H1 (cell line): Measurements from ENCODE around the gene MEX3D. TPM values are rescaled to one million over a fixed set of nuclear protein-coding genes. Genes with fewer than 3 reads are reported as not detected.

Experiments used
- CTCF ChIA-PET: fragments of 300-600 bp; sonication (Branson Sonifier 250); formaldehyde crosslinking; loops from one replicate; lab custom pipeline; 2021; ENCODE audit not compliant: partially characterized antibody; lab: Charles Lee
- POLR2A ChIA-PET: fragments of 300-600 bp; sonication (Branson Sonifier 250); formaldehyde crosslinking; loops from one replicate; lab custom pipeline; 2021; ENCODE audit warnings: inconsistent platforms; ENCODE audit not compliant: partially characterized antibody; lab: Charles Lee
- DNase-seq, 2 experiments: peaks; one replicate each; pipeline versions ENCODE4 v3.0.0 to v3.0.0-alpha.2; 2010 to 2022; ENCODE audit warnings: low spot score in 2 of 2, low read depth in 1 of 2, mixed read lengths in 1 of 2
- FAIRE-seq: peaks from 2 replicates; lab custom pipeline; 2011; peaks lifted over from hg19 to GRCh38; lab: Jason Lieb, UNC
- H2AFZ ChIP-seq: 2 replicates; pipeline ENCODE4 v1.8.1; 2012; ENCODE audit warnings: low read length, inconsistent platforms
- H2AK5ac ChIP-seq: 2 replicates; pipeline ENCODE4 v1.6.1; 2013; ENCODE audit warnings: low read depth, low read length
- H2BK120ac ChIP-seq: replicated peaks from 2 replicates; pipeline ENCODE3; 2013; ENCODE audit warnings: low read depth, low read length, inconsistent platforms
- H2BK12ac ChIP-seq: 2 replicates; pipeline ENCODE4 v1.6.1; 2013; ENCODE audit warnings: low read depth, low read length
- H2BK15ac ChIP-seq: 2 replicates; pipeline ENCODE4 v1.6.1; 2013; ENCODE audit warnings: low read length
- H2BK20ac ChIP-seq: 2 replicates; pipeline ENCODE4 v1.6.1; 2013; ENCODE audit warnings: low read length
- H2BK5ac ChIP-seq: 2 replicates; pipeline ENCODE4 v1.6.1; 2013; ENCODE audit warnings: low read depth, low read length
- H3K14ac ChIP-seq: 2 replicates; pipeline ENCODE4 v1.6.1; 2013; ENCODE audit warnings: inconsistent platforms; ENCODE audit not compliant: insufficient read length
- H3K18ac ChIP-seq: 2 replicates; pipeline ENCODE4 v1.6.1; 2013; ENCODE audit warnings: low read length; ENCODE audit errors: extremely low read depth
- H3K23ac ChIP-seq: 2 replicates; pipeline ENCODE4 v1.6.1; 2013; ENCODE audit warnings: inconsistent platforms; ENCODE audit not compliant: insufficient read length
- H3K23me2 ChIP-seq: 2 replicates; pipeline ENCODE4 v1.6.1; 2013; ENCODE audit warnings: low read depth, low read length
- H3K27ac ChIP-seq: 2 replicates; pipeline ENCODE4 v1.6.1; 2011; ENCODE audit warnings: low read depth, low read length, inconsistent platforms
- H3K27me3 ChIP-seq, 4 experiments: replicated peaks in 1 of 4; 1 replicate in 1 of 4; 2 replicates in 3 of 4; pipeline versions ENCODE4 v1.6.1 to v1.8.1; 2011 to 2013; ENCODE audit warnings: low read length in 3 of 4, mild to moderate bottlenecking in 3 of 4, inconsistent platforms in 2 of 4, mixed read lengths in 2 of 4, moderate library complexity in 1 of 4; ENCODE audit not compliant: control insufficient read depth in 3 of 4, insufficient read depth in 3 of 4; ENCODE audit errors: extremely low read depth in 1 of 4
- H3K36me3 ChIP-seq, 4 experiments: 2 replicates each; pipeline versions ENCODE4 v1.6.1 to v1.8.1; 2011 to 2013; ENCODE audit warnings: mild to moderate bottlenecking in 4 of 4, low read length in 3 of 4, moderate library complexity in 2 of 4, control low read depth in 1 of 4, inconsistent platforms in 1 of 4; ENCODE audit not compliant: insufficient read depth in 4 of 4, control insufficient read depth in 2 of 4
- H3K4ac ChIP-seq: replicated peaks from 2 replicates; pipeline ENCODE3; 2013; ENCODE audit warnings: low read length, low read depth, mixed read lengths, inconsistent platforms; ENCODE audit not compliant: insufficient read length
- H3K4me1 ChIP-seq, 4 experiments: replicated peaks in 1 of 4; 1 replicate in 1 of 4; 2 replicates in 3 of 4; pipeline versions ENCODE4 v1.6.1 to v1.8.1; 2011 to 2013; ENCODE audit warnings: low read length in 3 of 4, inconsistent platforms in 2 of 4, mixed read lengths in 1 of 4; ENCODE audit not compliant: insufficient read depth in 4 of 4, control insufficient read depth in 3 of 4
- H3K4me2 ChIP-seq, 2 experiments: 2 replicates each; pipeline versions ENCODE4 v1.6.1 to v1.8.1; 2011 to 2013; ENCODE audit warnings: low read depth in 2 of 2, low read length in 2 of 2, control low read depth in 1 of 2, inconsistent platforms in 1 of 2, mild to moderate bottlenecking in 1 of 2; ENCODE audit not compliant: insufficient read depth in 1 of 2
- H3K4me3 ChIP-seq, 4 experiments: fragments of 200-600, 300-600 bp in 1 of 4; sonication (generic), shearing (Covaris generic), sonication (Bioruptor Twin) in 1 of 4; 2 replicates each; pipeline versions ENCODE4 v1.5.1 to v1.8.1; 2011 to 2016; ENCODE audit warnings: low read length in 4 of 4, low read depth in 3 of 4, control low read depth in 2 of 4, inconsistent platforms in 2 of 4, mild to moderate bottlenecking in 2 of 4, mixed read lengths in 1 of 4, moderate library complexity in 1 of 4; ENCODE audit not compliant: insufficient read depth in 2 of 4; ENCODE audit errors: extremely low read depth in 1 of 4
- H3K56ac ChIP-seq: replicated peaks from 2 replicates; pipeline ENCODE3; 2013; ENCODE audit warnings: low read depth, mild to moderate bottlenecking, mixed read lengths, low read length, inconsistent platforms; ENCODE audit not compliant: insufficient read length
- H3K79me1 ChIP-seq: 2 replicates; pipeline ENCODE4 v1.6.1; 2013; ENCODE audit warnings: low read depth, low read length, control low read depth
- H3K79me2 ChIP-seq, 2 experiments: 2 replicates each; pipeline versions ENCODE4 v1.6.1 to v1.8.1; 2012 to 2013; ENCODE audit warnings: low read length in 2 of 2, mild to moderate bottlenecking in 2 of 2, inconsistent platforms in 1 of 2; ENCODE audit not compliant: insufficient read depth in 2 of 2, control insufficient read depth in 1 of 2
- H3K9ac ChIP-seq, 4 experiments: replicated peaks in 1 of 4; 1 replicate in 1 of 4; 2 replicates in 3 of 4; pipeline versions ENCODE4 v1.6.1 to v1.8.1; 2011 to 2013; ENCODE audit warnings: low read depth in 3 of 4, low read length in 3 of 4, control low read depth in 2 of 4, mild to moderate bottlenecking in 2 of 4, moderate library complexity in 2 of 4, inconsistent platforms in 1 of 4; ENCODE audit errors: extremely low read depth in 1 of 4
- H3K9me3 ChIP-seq, 2 experiments: 2 replicates each; pipeline versions ENCODE4 v1.6.1 to v1.8.1; 2012 to 2013; ENCODE audit warnings: mild to moderate bottlenecking in 2 of 2, moderate library complexity in 2 of 2, control low read depth in 1 of 2, inconsistent platforms in 1 of 2, low read depth in 1 of 2, low read length in 1 of 2, mixed read lengths in 1 of 2; ENCODE audit not compliant: insufficient read depth in 2 of 2
- H4K20me1 ChIP-seq, 2 experiments: replicated peaks in 1 of 2; 2 replicates each; pipeline versions ENCODE3 to v1.8.1; 2011 to 2013; ENCODE audit warnings: inconsistent platforms in 2 of 2, low read length in 2 of 2, mild to moderate bottlenecking in 1 of 2; ENCODE audit not compliant: insufficient read depth in 2 of 2, control insufficient read depth in 1 of 2
- H4K5ac ChIP-seq: 2 replicates; pipeline ENCODE4 v1.6.1; 2013; ENCODE audit warnings: low read length, low read depth, mixed read lengths, inconsistent platforms; ENCODE audit not compliant: insufficient read length
- H4K8ac ChIP-seq: 2 replicates; pipeline ENCODE4 v1.8.0; 2013; ENCODE audit warnings: mild to moderate bottlenecking, moderate library complexity, low read length, inconsistent platforms; ENCODE audit not compliant: insufficient read depth; ENCODE audit errors: extremely low read depth
- H4K91ac ChIP-seq: replicated peaks from 2 replicates; pipeline ENCODE3; 2013; ENCODE audit warnings: low read length, mixed read lengths, inconsistent platforms; ENCODE audit not compliant: insufficient read length
- ASH2L ChIP-seq: fragments of 200-600, 300-600 bp; sonication (generic); IDR thresholded peaks from one replicate; pipeline ENCODE4 v1.7.1; 2017; ENCODE audit warnings: low read length
- BACH1 ChIP-seq: IDR thresholded peaks from 2 replicates; pipeline ENCODE4 v1.6.1; 2012; ENCODE audit warnings: low read length, improper control_type of control experiment
- CHD1 ChIP-seq: IDR thresholded peaks from 2 replicates; pipeline ENCODE4 v1.6.1; 2012; ENCODE audit warnings: low read depth, low read length, improper control_type of control experiment
- POLR2A ChIP-seq, 2 experiments: IDR thresholded peaks; 1 replicate in 1 of 2; 2 replicates in 1 of 2; pipeline ENCODE4 v1.6.1; 2011; ENCODE audit warnings: low read depth in 2 of 2, low read length in 2 of 2, mild to moderate bottlenecking in 2 of 2; ENCODE audit errors: control extremely low read depth in 1 of 2
- RNF2 ChIP-seq: fragments of 200-900, 300-1000 bp; sonication (generic); IDR thresholded peaks from 2 replicates; pipeline ENCODE4 v1.7.1; 2016; ENCODE audit warnings: borderline replicate concordance, low read depth, mild to moderate bottlenecking, antibody characterized with exemption, low read length; ENCODE audit not compliant: poor library complexity, severe bottlenecking; ENCODE audit errors: missing control alignments
- SP4 ChIP-seq: IDR thresholded peaks from 2 replicates; pipeline ENCODE4 v1.6.1; 2012; ENCODE audit warnings: low read length, inconsistent platforms
- SUZ12 ChIP-seq: fragments of 200-600 bp; sonication (generic); IDR thresholded peaks from 2 replicates; pipeline ENCODE4 v1.6.1; 2012; ENCODE audit warnings: mild to moderate bottlenecking, inconsistent platforms, low read length, moderate library complexity, mixed read lengths
- TAF7 ChIP-seq: optimal IDR thresholded peaks from 2 replicates; pipeline ENCODE3; 2011; ENCODE audit warnings: low read depth, mild to moderate bottlenecking, inconsistent platforms, low read length, moderate library complexity, borderline replicate concordance
- TCF12 ChIP-seq: IDR thresholded peaks from 2 replicates; pipeline ENCODE4 v1.6.1; 2011; ENCODE audit warnings: low read depth, mild to moderate bottlenecking, low read length
- WGBS, 2 experiments: shearing (Covaris generic) in 1 of 2; methylation state at CpG; one replicate each; pipeline versions ENCODE4 v1.1.6 to v1.1.7; 2013 to 2015; ENCODE audit warnings: low lambda C conversion rate in 2 of 2, mixed read lengths in 2 of 2, inconsistent platforms in 1 of 2, low coverage in 1 of 2, missing lambda C conversion rate in 1 of 2; ENCODE audit not compliant: insufficient replicate concordance in 2 of 2, insufficient coverage in 1 of 2, insufficient read length in 1 of 2; ENCODE audit errors: extremely low coverage in 1 of 2, missing lambda C conversion rate in 1 of 2; 5-methylcytosine and 5-hydroxymethylcytosine counted together
- polyA plus RNA-seq, 7 experiments: library from polyadenylated mRNA; depleted of rRNA in 3 of 7; stranded (reverse) in 5 of 7; unstranded in 2 of 7; fragments of >200 nt in 5 of 7; fragments of 200-250 nt in 2 of 7; gene quantifications; 1 replicate in 5 of 7; 2 replicates in 1 of 7; 4 replicates in 1 of 7; pipeline versions ENCODE4 v1.2.1 to v1.2.3, GENCODE V29; 2011 to 2013; ENCODE audit warnings: missing spikeins in 2 of 7, mixed read lengths in 2 of 7
- total RNA-seq: library from RNA; stranded (reverse); fragmentation: NEBNext Ultra II Directional; extraction: Animal tissue kit (Norgen Biotek cat#: 25700); gene quantifications from 2 replicates; pipeline ENCODE4 v1.2.1, GENCODE V29; 2021

The MEX3D gene
- total and polyA plus RNA-seq, 2 of the 8 experiments (the other 6 are each of a cell fraction or from before 2014, with no cell fraction given) = 20.8 to 78.8 TPM

GRCh38 chr19:1514295-1514661 is 53.8 kb downstream of the MEX3D start:
- ChIA-PET POLR2A (interaction anchor here (0.5 to 1.6 kb wide), 2 partner anchors 28 to 231 kb away, joined by 3 read pairs; no protein-coding TSS in a partner anchor), CTCF (interaction anchor here (0.9 to 2.2 kb wide), 5 partner anchors 9 to 40 kb away, joined by 3 to 6 read pairs (median 4); partner anchors contain the start of gene PLK5)
- TF ChIP-seq POLR2A (IDR thresholded peaks at IDR 0.05; ENCODE audit: control extremely low read depth in 1 of 2, low read depth in 2 of 2, low read length in 2 of 2) = no peak
- TF ChIP-seq TCF12 = no peak
- no peak for TF ChIP-seq CHD1
- TF ChIP-seq TAF7 = no peak
- TF ChIP-seq SP4 = no peak
- TF ChIP-seq RNF2 = no peak
- no peak for TF ChIP-seq SUZ12
- no peak for TF ChIP-seq BACH1
- no peak for TF ChIP-seq ASH2L
- H2BK15ac ChIP-seq = peak overlapping the region; percentile 29; the same call in 1 of the 2 replicates
- no peak for DNase-seq
- H2AFZ ChIP-seq = no peak overlapping the region
- H3K14ac ChIP-seq = no peak overlapping the region
- H4K8ac ChIP-seq = no peak overlapping the region
- FAIRE-seq = no peak
- H3K4me3 ChIP-seq = no peak overlapping the region
- H3K9ac ChIP-seq = no peak overlapping the region
- H3K23me2 ChIP-seq = no peaks in the 10 kb centered on the region; the same call in 1 of the 2 replicates
- H3K79me1 ChIP-seq = no peaks in the 10 kb centered on the region
- H2BK12ac ChIP-seq = no peak overlapping the region
- no peak overlapping the region for H3K56ac ChIP-seq
- no peak overlapping the region for H3K4ac ChIP-seq
- H4K5ac ChIP-seq = no peak overlapping the region
- H3K27ac ChIP-seq = no peak overlapping the region
- 77% methylated on average over 10 of the region's 10 CpGs; no CpG with 5 or more reads in 1 of the 2 experiments for WGBS, 2 experiments
- H3K4me2 ChIP-seq = no peak overlapping the region
- no peaks in the 10 kb centered on the region for H3K36me3 ChIP-seq
- no peaks in the 10 kb centered on the region for H3K79me2 ChIP-seq
- peaks cover 0 to 6% of the 10 kb centered on the region in 2 experiments for H4K20me1 ChIP-seq
- no peaks in the 10 kb centered on the region; a peak in 1 of 7 replicates for H3K4me1 ChIP-seq
- H2AK5ac ChIP-seq = no peak overlapping the region
- H3K27me3 ChIP-seq = peaks cover 0 to 10% (median 6%) of the 10 kb centered on the region in 4 experiments; a peak in 5 of 7 replicates
- no peak overlapping the region for H2BK120ac ChIP-seq
- no peak overlapping the region for H4K91ac ChIP-seq
- H2BK5ac ChIP-seq = no peak overlapping the region
- H2BK20ac ChIP-seq = no peak overlapping the region
- H3K23ac ChIP-seq = no peak overlapping the region
- H3K9me3 ChIP-seq = no peaks in the 10 kb centered on the region
- no peak overlapping the region for H3K18ac ChIP-seq
